SK-N-MC (cell line): ENCODE results near the gene PDE11A.

Source experiments
- EZH2 ChIP-seq: fragments of 200-600 bp; sonication (generic); IDR thresholded peaks from one replicate; pipeline ENCODE4 v1.6.1; 2017; ENCODE audit warnings: antibody characterized with exemption
- FOXP2 ChIP-seq: optimal IDR thresholded peaks from 2 replicates; pipeline ENCODE3; 2011; ENCODE audit warnings: mild to moderate bottlenecking, moderate library complexity; ENCODE audit not compliant: insufficient read depth; ENCODE audit errors: extremely low read length, control extremely low read depth
- POLR2AphosphoS5 ChIP-seq: IDR thresholded peaks from 2 replicates; pipeline ENCODE4 v1.6.1; 2012; ENCODE audit warnings: mild to moderate bottlenecking, low read depth, low read length, borderline replicate concordance

GRCh38 chr2:177942731-177943130, 129.8 kb downstream of the PDE11A start:
- TF ChIP-seq POLR2AphosphoS5 (no peak), EZH2 (no peak), FOXP2 (no peak)
